Stimulated activated CD4-positive, alpha-beta T cell treated with anti-CD3 and anti-CD28 coated beads, Interleukin-12 subunit alpha, Interleukin-12 subunit beta, amount 100 ng/mL, for 4 hours (primary cell): Measurements from ENCODE around the gene CANX.

Source experiments
- DNase-seq: peaks from one replicate; pipeline ENCODE4 v3.0.0-alpha.2; 2020

Gene CANX

DNA sequence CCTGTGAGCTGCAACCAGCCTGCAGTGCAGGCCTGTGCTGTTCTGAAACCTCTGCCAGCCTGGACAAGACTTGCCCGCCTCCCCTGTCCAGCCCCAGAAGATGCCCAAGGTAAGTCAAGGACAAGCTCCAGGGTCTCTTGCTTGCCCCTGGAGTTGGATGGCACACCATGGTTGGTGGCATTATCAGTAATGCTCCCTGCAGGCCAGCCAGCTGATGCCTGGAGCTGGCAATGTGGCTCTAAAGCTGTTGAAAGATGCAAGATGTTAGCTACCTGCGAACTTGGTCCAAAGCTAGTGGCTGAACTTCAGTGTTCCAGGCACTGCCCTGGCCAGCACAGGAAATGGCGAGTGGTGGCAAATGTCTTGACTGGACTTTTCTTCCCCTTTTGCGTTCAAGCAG lies 81.1 kb downstream of the CANX start:
- DNase-seq = no peak

DNA sequence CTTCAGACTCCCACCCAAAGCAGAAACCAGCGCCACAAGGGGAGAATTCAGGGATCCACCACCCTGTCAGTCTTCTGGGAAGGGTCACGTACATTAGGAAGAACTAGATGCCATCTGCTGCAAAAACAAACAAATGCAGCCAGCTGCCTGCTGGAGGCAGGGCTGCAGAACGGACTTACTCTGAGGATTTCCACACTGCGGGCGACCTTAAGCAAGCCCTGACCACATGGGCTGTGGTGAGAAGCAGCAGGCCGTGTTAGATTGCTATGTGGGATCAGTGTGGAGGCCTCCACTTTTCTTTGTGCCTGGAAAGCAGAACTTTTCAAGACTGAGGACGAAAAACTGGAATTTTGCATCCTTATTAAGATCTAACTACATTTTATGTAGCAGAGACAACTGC lies 81.6 kb downstream of the CANX start:
- DNase-seq = no peak
